Left renal cortex interstitium (tissue), 4 donors: ENCODE results near the gene STMN1. TPM values are rescaled to one million over a fixed set of nuclear protein-coding genes. Genes with fewer than 3 reads are reported as not detected.

ENCODE experiments used
- DNase-seq, 4 donors: peaks; one replicate each; pipeline ENCODE4 v3.0.0-alpha.2; 2013; ENCODE audit warnings: low read depth in 4 of 4, low spot score in 2 of 4, missing footprints in 1 of 4
- polyA plus RNA-seq, 4 donors: library from polyadenylated mRNA; unstranded; fragments of 120-200 nt; gene quantifications; one replicate each; pipeline ENCODE4 v1.2.1, GENCODE V29; 2013; ENCODE audit not compliant: insufficient read length in 4 of 4

STMN1 gene
- polyA plus RNA-seq, 4 donors: 1,095 to 1,236 (median 1,139) TPM

- DNase-seq: no peak
Observed at GRCh38 chr1:25871704-25872494, 34.3 kb downstream of the STMN1 start.

GRCh38 chr1:25871086-25871703 lies 35.0 kb downstream of the STMN1 start:
- DNase-seq: no peak

- no peak for DNase-seq
Observed at GRCh38 chr1:25870614-25871013, 35.6 kb downstream of the STMN1 start.

- DNase-seq: no peak
Observed at GRCh38 chr1:25869909-25870606, 36.2 kb downstream of the STMN1 start.

- peak in 1 of 4 donors; percentile 62 for DNase-seq
Observed at GRCh38 chr1:25867210-25867991, 38.8 kb downstream of the STMN1 start.

GRCh38 chr1:25866288-25866687 lies 39.9 kb downstream of the STMN1 start:
- no peak for DNase-seq

GRCh38 chr1:25864434-25864833 lies 41.8 kb downstream of the STMN1 start:
- DNase-seq: no peak

GRCh38 chr1:25863486-25864262 lies 42.5 kb downstream of the STMN1 start:
- DNase-seq: no peak

- no peak for DNase-seq
Observed at GRCh38 chr1:25862785-25863485, 43.3 kb downstream of the STMN1 start.

GRCh38 chr1:25861316-25862286 lies 44.6 kb downstream of the STMN1 start:
- no peak for DNase-seq

- peak in 3 of 4 donors; percentile 68 to 77 (median 71) for DNase-seq
Observed at GRCh38 chr1:25858906-25859789, 47.1 kb downstream of the STMN1 start, which contains the start of gene AUNIP. Gene AUNIP, minus strand, starts transcription at chr1:25859457. Its CDS starts 100 bp downstream, at chr1:25859357.

GRCh38 chr1:25858494-25858893 lies 47.7 kb downstream of the STMN1 start:
- no peak for DNase-seq

GRCh38 chr1:25856856-25857255 lies 49.4 kb downstream of the STMN1 start:
- DNase-seq: no peak

- DNase-seq: no peak
Observed at GRCh38 chr1:25854554-25854953, 51.7 kb downstream of the STMN1 start.
